DND-41 (cell line): ENCODE results near the gene WHRN.

ENCODE experiments used
- ATAC-seq: fragments of 200-7000 bp; cut with Tn5 transposase; 3 replicates; pipeline ENCODE4 v1.9.1; 2021; ENCODE audit warnings: low read depth; ENCODE audit not compliant: insufficient read depth
- DNase-seq: peaks from one replicate; pipeline ENCODE4 v3.0.0-alpha.2; 2020
- H2AFZ ChIP-seq: 2 replicates; pipeline ENCODE4 v1.6.0; 2012; ENCODE audit warnings: low read depth, low read length
- H3K27ac ChIP-seq: 2 replicates; pipeline ENCODE4 v1.5.1; 2012; ENCODE audit warnings: low read length, inconsistent platforms
- H3K27me3 ChIP-seq: fragments of 200-600 bp; sonication (generic); 2 replicates; pipeline ENCODE4 v1.6.0; 2012; ENCODE audit warnings: low read length, mild to moderate bottlenecking, inconsistent platforms; ENCODE audit not compliant: insufficient read depth, poor library complexity
- H3K36me3 ChIP-seq: 2 replicates; pipeline ENCODE4 v1.5.1; 2012; ENCODE audit warnings: low read length, inconsistent platforms; ENCODE audit not compliant: insufficient read depth
- H3K4me1 ChIP-seq: 2 replicates; pipeline ENCODE4 v1.5.1; 2012; ENCODE audit warnings: mild to moderate bottlenecking, low read length; ENCODE audit not compliant: insufficient read depth
- H3K4me2 ChIP-seq: 2 replicates; pipeline ENCODE4 v1.6.0; 2012; ENCODE audit warnings: mild to moderate bottlenecking, moderate library complexity, low read length, inconsistent platforms; ENCODE audit not compliant: insufficient read depth
- H3K4me3 ChIP-seq, 2 experiments: fragments of 200-600 bp in 1 of 2; shearing (Covaris generic) in 1 of 2; 2 replicates each; pipeline ENCODE4 v1.5.1; 2012 to 2016; ENCODE audit warnings: inconsistent platforms in 2 of 2, low read length in 2 of 2, mild to moderate bottlenecking in 2 of 2, low read depth in 1 of 2, moderate library complexity in 1 of 2
- H3K79me2 ChIP-seq: 2 replicates; pipeline ENCODE4 v1.6.0; 2012; ENCODE audit warnings: low read length, inconsistent platforms; ENCODE audit not compliant: insufficient read depth
- H3K9ac ChIP-seq: 2 replicates; pipeline ENCODE4 v1.6.0; 2012; ENCODE audit warnings: low read depth, mild to moderate bottlenecking, inconsistent platforms, low read length, moderate library complexity
- H3K9me3 ChIP-seq: 2 replicates; pipeline ENCODE4 v1.5.1; 2012; ENCODE audit warnings: low read length, moderate library complexity, mild to moderate bottlenecking, inconsistent platforms; ENCODE audit not compliant: insufficient read depth, severe bottlenecking
- H4K20me1 ChIP-seq: 2 replicates; pipeline ENCODE4 v1.6.0; 2012; ENCODE audit warnings: low read length; ENCODE audit not compliant: insufficient read depth
- EZH2 ChIP-seq: IDR thresholded peaks from 3 replicates; pipeline ENCODE4 v1.6.1; 2012; ENCODE audit warnings: borderline replicate concordance, low read depth, mild to moderate bottlenecking, moderate library complexity, low read length, inconsistent platforms; ENCODE audit not compliant: severe bottlenecking
- TF ChIP-seq, protein P1 (sequence below): IDR thresholded peaks from 2 replicates; pipeline ENCODE4 v1.5.1; 2012; ENCODE audit warnings: borderline replicate concordance, low read length, moderate library complexity, mild to moderate bottlenecking; ENCODE audit not compliant: poor library complexity, severe bottlenecking; ENCODE audit errors: extremely low read depth

Gene WHRN

DNA sequence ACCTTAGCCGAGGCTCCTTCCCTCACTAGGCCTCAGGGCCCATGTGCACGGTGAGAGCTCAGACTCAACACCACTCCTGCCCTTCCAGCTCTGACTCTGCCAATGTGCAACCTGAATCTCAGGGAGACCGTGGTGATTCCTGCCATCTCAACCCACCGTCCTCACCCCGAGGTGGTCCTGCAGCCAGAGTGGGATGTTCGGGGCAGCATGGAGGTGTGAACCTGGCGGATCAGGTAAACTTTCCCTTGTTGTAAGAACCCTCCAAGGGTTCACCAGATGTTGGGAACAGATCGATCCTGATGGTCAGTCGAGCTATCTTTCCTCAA lies 117.0 kb downstream of the WHRN start:
- DNase-seq, result no peak
- Histone ChIP-seq H2AFZ (peak overlapping the region; percentile 54), H3K27me3 (no peaks in the 10 kb centered on the region), H4K20me1 (peaks cover 7% of the 10 kb centered on the region; the same call in 1 of the 2 replicates), H3K9me3 (no peaks in the 10 kb centered on the region), H3K4me1 (peaks cover 64% of the 10 kb centered on the region), H3K36me3 (peaks cover 16% of the 10 kb centered on the region), H3K79me2 (peaks cover 77% of the 10 kb centered on the region), H3K4me2 (peak overlapping the region; percentile 71), H3K4me3 (peak overlapping the region in 1 of 2 experiments; percentile 84; a peak in 3 of 4 replicates), H3K27ac (peak overlapping the region; percentile 97), H3K9ac (peak overlapping the region; percentile 90)
- no peak for TF ChIP-seq EZH2
- TF ChIP-seq, protein P1, sequence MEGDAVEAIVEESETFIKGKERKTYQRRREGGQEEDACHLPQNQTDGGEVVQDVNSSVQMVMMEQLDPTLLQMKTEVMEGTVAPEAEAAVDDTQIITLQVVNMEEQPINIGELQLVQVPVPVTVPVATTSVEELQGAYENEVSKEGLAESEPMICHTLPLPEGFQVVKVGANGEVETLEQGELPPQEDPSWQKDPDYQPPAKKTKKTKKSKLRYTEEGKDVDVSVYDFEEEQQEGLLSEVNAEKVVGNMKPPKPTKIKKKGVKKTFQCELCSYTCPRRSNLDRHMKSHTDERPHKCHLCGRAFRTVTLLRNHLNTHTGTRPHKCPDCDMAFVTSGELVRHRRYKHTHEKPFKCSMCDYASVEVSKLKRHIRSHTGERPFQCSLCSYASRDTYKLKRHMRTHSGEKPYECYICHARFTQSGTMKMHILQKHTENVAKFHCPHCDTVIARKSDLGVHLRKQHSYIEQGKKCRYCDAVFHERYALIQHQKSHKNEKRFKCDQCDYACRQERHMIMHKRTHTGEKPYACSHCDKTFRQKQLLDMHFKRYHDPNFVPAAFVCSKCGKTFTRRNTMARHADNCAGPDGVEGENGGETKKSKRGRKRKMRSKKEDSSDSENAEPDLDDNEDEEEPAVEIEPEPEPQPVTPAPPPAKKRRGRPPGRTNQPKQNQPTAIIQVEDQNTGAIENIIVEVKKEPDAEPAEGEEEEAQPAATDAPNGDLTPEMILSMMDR, result no peak
- no peak; the same call in 2 of the 3 replicates for ATAC-seq

DNA sequence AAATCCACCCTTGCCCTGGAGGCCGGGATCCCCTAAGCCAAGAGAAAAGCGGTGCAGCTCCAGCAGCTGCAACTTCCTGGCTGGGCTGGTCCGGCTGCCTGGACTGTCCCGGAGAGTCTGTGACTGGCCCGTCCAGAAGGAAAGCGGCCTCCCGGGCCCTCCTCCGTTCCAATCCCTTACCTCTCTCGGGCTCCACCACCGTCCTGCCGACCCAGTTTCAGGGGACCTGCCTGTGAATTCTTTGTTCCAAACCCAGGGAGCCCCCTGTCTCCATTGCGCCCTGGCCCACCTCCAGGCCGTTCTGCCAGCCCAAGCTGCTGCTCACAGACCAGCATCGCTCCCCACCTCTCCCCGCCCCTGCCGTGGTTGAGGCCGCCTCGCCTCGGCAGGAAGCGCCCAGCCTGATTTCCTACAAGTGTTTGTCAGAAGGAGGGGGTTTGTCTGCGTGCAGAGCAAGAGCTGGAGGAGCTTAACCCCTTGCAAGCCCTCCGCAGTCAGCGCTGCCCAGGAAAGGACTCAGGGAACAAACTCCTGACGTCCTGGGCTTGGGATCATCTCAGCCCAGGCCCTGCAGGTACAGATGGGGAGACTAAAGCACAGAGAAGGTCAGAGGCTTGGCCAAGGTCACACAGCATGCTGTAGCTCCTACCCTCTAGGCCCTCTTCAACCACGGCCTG lies 117.5 kb downstream of the WHRN start, which contains the start of gene AKNA:
Gene AKNA (minus strand): TSS at position 303 of the 677 bp plus-strand sequence. CDS start 6,649 bp downstream, outside the sequence.
- peak within 1 kb of the TSS; percentile 90 for H3K9ac ChIP-seq
- peak within 1 kb of the TSS; percentile 54 for H2AFZ ChIP-seq
- H3K4me1 ChIP-seq, result peaks cover 69% of the 10 kb centered on the region
- ATAC-seq, result peak; percentile 64
- no peaks in the 10 kb centered on the region for H3K9me3 ChIP-seq
- H3K27ac ChIP-seq, result peak within 1 kb of the TSS; percentile 97
- H3K36me3 ChIP-seq, result peaks cover 19% of the 10 kb centered on the region
- H3K79me2 ChIP-seq, result peaks cover 82% of the 10 kb centered on the region
- DNase-seq, result peak; percentile 90
- peaks cover 7% of the 10 kb centered on the region; the same call in 1 of the 2 replicates for H4K20me1 ChIP-seq
- no peaks in the 10 kb centered on the region for H3K27me3 ChIP-seq
- no peak for TF ChIP-seq EZH2
- TF ChIP-seq, protein P1, result no peak
- peak within 1 kb of the TSS; percentile 71 for H3K4me2 ChIP-seq
- peak within 1 kb of the TSS; percentile 42 to 84 for H3K4me3 ChIP-seq

DNA sequence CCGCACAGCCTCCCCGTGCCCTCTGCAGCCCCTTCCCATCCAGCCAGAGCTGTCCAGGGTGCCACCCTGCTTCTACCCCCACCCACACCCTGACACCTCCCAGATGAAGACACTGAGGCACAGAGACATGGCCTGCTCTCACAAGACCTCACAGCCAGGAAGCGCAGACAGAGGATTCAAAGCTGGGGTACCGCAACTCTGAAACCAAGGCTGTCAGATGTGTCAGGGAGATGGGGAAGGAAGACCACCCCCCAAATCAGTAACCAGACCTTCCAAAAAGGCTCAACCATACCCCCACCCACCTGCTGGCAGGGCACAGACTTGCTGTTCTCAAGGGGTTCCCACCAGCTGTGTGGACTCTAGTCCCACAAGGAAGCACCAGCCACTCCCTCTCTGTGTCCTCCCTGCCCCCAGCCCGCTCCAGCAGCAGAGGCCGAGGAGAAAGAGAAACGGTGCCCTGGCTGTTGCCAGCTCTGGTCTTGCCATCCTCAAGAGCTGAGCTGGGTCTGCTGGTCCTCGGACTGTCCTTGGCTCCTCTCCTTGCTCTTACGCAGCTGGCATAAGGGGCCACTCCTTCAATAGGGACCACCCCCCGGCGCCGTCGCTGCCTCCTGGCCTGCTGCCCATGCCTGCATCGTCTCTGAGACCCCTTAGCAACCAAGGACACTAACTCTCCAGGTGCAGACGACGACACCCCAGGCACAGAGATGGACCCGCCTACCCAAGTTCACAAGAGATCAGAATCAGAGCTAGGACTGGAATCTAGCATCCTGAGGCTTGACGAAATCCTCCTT lies 118.2 kb downstream of the WHRN start:
- Histone ChIP-seq H3K27me3 (no peaks in the 10 kb centered on the region), H3K9me3 (no peaks in the 10 kb centered on the region), H3K4me3 (peak overlapping the region; percentile 42 to 84), H3K9ac (peak overlapping the region; percentile 90), H3K36me3 (peaks cover 26% of the 10 kb centered on the region), H2AFZ (peak overlapping the region; percentile 40), H3K4me1 (peaks cover 75% of the 10 kb centered on the region), H3K79me2 (peaks cover 83% of the 10 kb centered on the region), H3K4me2 (peak overlapping the region; percentile 71), H4K20me1 (peaks cover 7% of the 10 kb centered on the region; the same call in 1 of the 2 replicates), H3K27ac (peak overlapping the region; percentile 97)
- peak; percentile 57 for DNase-seq
- TF ChIP-seq, protein P1, result no peak
- no peak for TF ChIP-seq EZH2
- ATAC-seq, result no peak
